ENCODE results near the gene CYBC1.

The CYBC1 gene

GRCh38 chr17:82450357-82451106 lies at the start of gene CYBC1:
Gene CYBC1 (minus strand): TSS chr17:82450752. CDS start chr17:82449254, 1,498 bp downstream.
- peaks cover 22% of the 10 kb centered on the region for H4K20me1 ChIP-seq (ENCODE audit: insufficient read depth, low read length)
- H3K9ac ChIP-seq (ENCODE audit: low read depth, low read length) = peak within 1 kb of the TSS; percentile 96
- peak within 1 kb of the TSS; percentile 77 for H3K4me2 ChIP-seq (ENCODE audit: insufficient read depth, low read length)
- peak within 1 kb of the TSS; percentile 63 to 75 for H3K4me3 ChIP-seq (ENCODE audit: low read depth in 1 of 2, low read length in 2 of 2)
- H3K36me3 ChIP-seq (ENCODE audit: insufficient read depth, low read length) = peaks cover 21% of the 10 kb centered on the region
- peak within 1 kb of the TSS; percentile 77 for H2AFZ ChIP-seq (ENCODE audit: low read depth, low read length)
- peaks cover 2% of the 10 kb centered on the region for H3K9me3 ChIP-seq (ENCODE audit: insufficient read depth, low read length, severe bottlenecking)
- H3K27me3 ChIP-seq (ENCODE audit: insufficient read depth, low read length, poor library complexity) = no peaks in the 10 kb centered on the region
- TF ChIP-seq EZH2 (IDR thresholded peaks at IDR 0.05; ENCODE audit: borderline replicate concordance, low read depth, low read length, severe bottlenecking) = no peak
- TF ChIP-seq CTCF (IDR thresholded peaks at IDR 0.05; ENCODE audit: borderline replicate concordance, extremely low read depth, low read length, poor library complexity, severe bottlenecking) = no peak
- peaks cover 35% of the 10 kb centered on the region for H3K4me1 ChIP-seq (ENCODE audit: insufficient read depth, low read length)
- H3K27ac ChIP-seq (ENCODE audit: low read length) = peak within 1 kb of the TSS; percentile 96
- H3K79me2 ChIP-seq (ENCODE audit: insufficient read depth, low read length) = peaks cover 52% of the 10 kb centered on the region
- peak; percentile 74 for ATAC-seq (ENCODE audit: insufficient read depth, low read depth)
- peak; percentile 94 for DNase-seq

- peaks cover 34% of the 10 kb centered on the region for H3K4me1 ChIP-seq (ENCODE audit: insufficient read depth, low read length)
- H3K36me3 ChIP-seq (ENCODE audit: insufficient read depth, low read length) = no peaks in the 10 kb centered on the region
- no peaks in the 10 kb centered on the region for H4K20me1 ChIP-seq (ENCODE audit: insufficient read depth, low read length)
- peak overlapping the region; percentile 78 for H3K27ac ChIP-seq (ENCODE audit: low read length)
- peak overlapping the region; percentile 93 for H3K4me2 ChIP-seq (ENCODE audit: insufficient read depth, low read length)
- H2AFZ ChIP-seq (ENCODE audit: low read depth, low read length) = peak overlapping the region; percentile 84
- no peak for TF ChIP-seq CTCF (IDR thresholded peaks at IDR 0.05; ENCODE audit: borderline replicate concordance, extremely low read depth, low read length, poor library complexity, severe bottlenecking)
- no peak for TF ChIP-seq EZH2 (IDR thresholded peaks at IDR 0.05; ENCODE audit: borderline replicate concordance, low read depth, low read length, severe bottlenecking)
- ATAC-seq (ENCODE audit: insufficient read depth, low read depth) (peak; percentile 59), DNase-seq (peak; percentile 65)
- no peaks in the 10 kb centered on the region for H3K27me3 ChIP-seq (ENCODE audit: insufficient read depth, low read length, poor library complexity)
- H3K9me3 ChIP-seq (ENCODE audit: insufficient read depth, low read length, severe bottlenecking) = no peaks in the 10 kb centered on the region
- H3K9ac ChIP-seq (ENCODE audit: low read depth, low read length) = peak overlapping the region; percentile 85
- H3K79me2 ChIP-seq (ENCODE audit: insufficient read depth, low read length) = peaks cover 6% of the 10 kb centered on the region; the same call in 1 of the 2 replicates
- peak overlapping the region; percentile 39 to 67 for H3K4me3 ChIP-seq (ENCODE audit: low read depth in 1 of 2, low read length in 2 of 2)
These were observed 47.2 kb upstream of the CYBC1 start for GRCh38 chr17:82497483-82498405.

- no peaks in the 10 kb centered on the region for H3K27me3 ChIP-seq (ENCODE audit: insufficient read depth, low read length, poor library complexity)
- peaks cover 34% of the 10 kb centered on the region for H3K4me1 ChIP-seq (ENCODE audit: insufficient read depth, low read length)
- H2AFZ ChIP-seq (ENCODE audit: low read depth, low read length) = peak overlapping the region; percentile 91
- H3K4me3 ChIP-seq (ENCODE audit: low read depth in 1 of 2, low read length in 2 of 2) = peak overlapping the region; percentile 52 to 75
- H4K20me1 ChIP-seq (ENCODE audit: insufficient read depth, low read length) = no peaks in the 10 kb centered on the region
- H3K4me2 ChIP-seq (ENCODE audit: insufficient read depth, low read length) = peak overlapping the region; percentile 70
- ATAC-seq (ENCODE audit: insufficient read depth, low read depth) (peak; percentile 77), DNase-seq (peak; percentile 92)
- peak overlapping the region; percentile 92 for H3K27ac ChIP-seq (ENCODE audit: low read length)
- peaks cover 6% of the 10 kb centered on the region; the same call in 1 of the 2 replicates for H3K79me2 ChIP-seq (ENCODE audit: insufficient read depth, low read length)
- peak overlapping the region; percentile 85 for H3K9ac ChIP-seq (ENCODE audit: low read depth, low read length)
- no peaks in the 10 kb centered on the region for H3K9me3 ChIP-seq (ENCODE audit: insufficient read depth, low read length, severe bottlenecking)
- no peak for TF ChIP-seq EZH2 (IDR thresholded peaks at IDR 0.05; ENCODE audit: borderline replicate concordance, low read depth, low read length, severe bottlenecking)
- no peak for TF ChIP-seq CTCF (IDR thresholded peaks at IDR 0.05; ENCODE audit: borderline replicate concordance, extremely low read depth, low read length, poor library complexity, severe bottlenecking)
- H3K36me3 ChIP-seq (ENCODE audit: insufficient read depth, low read length) = no peaks in the 10 kb centered on the region
These were observed 46.2 kb upstream of the CYBC1 start for GRCh38 chr17:82496529-82497434.
